ENCODE measurements around the gene ARF1. TPM values are rescaled to one million over a fixed set of nuclear protein-coding genes. Genes with fewer than 3 reads are reported as not detected.

Gene ARF1
- total RNA-seq, 1 donor from 2014 or later, result 404 TPM

DNA sequence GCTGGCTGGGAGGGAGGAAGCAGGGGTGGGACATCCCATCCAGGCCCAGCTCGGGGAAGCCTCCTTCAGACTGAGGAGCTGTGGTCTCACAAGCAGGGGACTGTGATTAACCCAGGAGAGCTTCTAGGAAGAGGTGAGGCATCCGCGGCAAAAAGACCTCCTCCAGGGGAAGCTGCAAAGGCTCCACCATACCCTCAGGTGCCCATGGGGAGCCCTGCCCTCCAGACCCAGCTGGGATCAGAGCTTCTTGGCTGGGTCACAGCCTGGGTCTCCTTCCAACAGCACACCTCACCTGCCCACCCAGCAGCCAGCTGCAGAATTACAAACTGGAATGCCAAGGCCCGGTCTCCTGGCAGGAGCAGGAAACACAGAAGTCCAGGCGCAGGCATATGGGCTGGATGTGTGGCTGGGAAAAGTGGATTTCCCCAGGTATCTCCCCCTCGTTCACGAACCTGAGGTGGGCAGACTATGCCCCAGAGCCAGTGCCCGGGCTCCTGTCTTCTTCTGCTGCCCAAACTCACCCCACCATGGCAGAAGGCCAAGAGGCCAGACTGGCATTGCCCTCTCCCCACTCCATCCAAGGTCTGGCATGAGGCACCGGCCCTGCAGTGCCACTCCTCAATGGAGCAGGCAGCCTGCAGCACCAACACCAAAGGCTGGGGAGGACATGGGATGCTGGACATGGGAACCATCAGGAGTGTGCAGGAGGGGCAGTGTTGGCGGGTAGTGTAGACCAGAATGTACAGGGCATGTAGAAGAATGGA lies 15.4 kb upstream of the ARF1 start:
- Mint-ChIP-seq H3K36me3 (ENCODE audit: low read depth) (no peaks in the 10 kb centered on the region), H3K27me3 (ENCODE audit: insufficient read depth) (peaks cover 5% of the 10 kb centered on the region), H3K27ac (no peak overlapping the region), H3K4me1 (ENCODE audit: low read depth) (no peaks in the 10 kb centered on the region), H3K9me3 (no peaks in the 10 kb centered on the region), H3K4me3 (no peak overlapping the region)
- intact Hi-C loops (cut with micrococcal nuclease), result no loop called here
- DNase-seq (ENCODE audit: low spot score), result no peak

- no peak overlapping the region for H3K27ac Mint-ChIP-seq
- peaks cover 5% of the 10 kb centered on the region for H3K27me3 Mint-ChIP-seq (ENCODE audit: insufficient read depth)
- H3K9me3 Mint-ChIP-seq, result no peaks in the 10 kb centered on the region
- H3K4me3 Mint-ChIP-seq, result no peak overlapping the region
- DNase-seq (ENCODE audit: low spot score), result no peak
- intact Hi-C loops (cut with micrococcal nuclease), result no loop called here
- H3K4me1 Mint-ChIP-seq (ENCODE audit: low read depth), result no peaks in the 10 kb centered on the region
- H3K36me3 Mint-ChIP-seq (ENCODE audit: low read depth), result no peaks in the 10 kb centered on the region
Observed at GRCh38 chr1:228068359-228068758, 14.1 kb upstream of the ARF1 start.

GRCh38 chr1:228070173-228070572 lies 12.3 kb upstream of the ARF1 start:
- H3K9me3 Mint-ChIP-seq, result no peaks in the 10 kb centered on the region
- peaks cover 5% of the 10 kb centered on the region for H3K27me3 Mint-ChIP-seq (ENCODE audit: insufficient read depth)
- H3K4me1 Mint-ChIP-seq (ENCODE audit: low read depth), result no peaks in the 10 kb centered on the region
- H3K4me3 Mint-ChIP-seq, result no peak overlapping the region
- H3K36me3 Mint-ChIP-seq (ENCODE audit: low read depth), result no peaks in the 10 kb centered on the region
- intact Hi-C loops (cut with micrococcal nuclease), result no loop called here
- H3K27ac Mint-ChIP-seq, result no peak overlapping the region
- DNase-seq (ENCODE audit: low spot score), result no peak

DNA sequence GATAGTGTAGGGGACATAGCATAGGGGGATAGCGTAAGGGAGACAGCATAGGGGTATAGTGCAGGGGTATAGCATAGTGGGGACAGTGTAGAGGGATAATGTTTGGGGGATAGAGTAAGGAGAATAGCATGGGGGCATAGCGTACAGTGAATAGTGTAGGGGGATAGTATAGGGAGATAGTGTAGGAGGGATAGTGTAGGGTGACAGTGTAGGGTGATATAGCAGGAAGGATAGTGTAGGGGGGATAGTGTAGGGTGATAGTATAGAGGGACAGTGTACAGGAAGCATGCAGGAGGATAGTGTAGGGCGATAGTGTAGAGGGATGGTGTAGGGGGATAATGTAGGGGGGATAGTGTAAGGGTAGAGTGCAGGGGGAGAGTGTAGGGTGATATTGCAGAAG lies 11.7 kb upstream of the ARF1 start:
- no peak overlapping the region for H3K4me3 Mint-ChIP-seq
- intact Hi-C loops (cut with micrococcal nuclease), result no loop called here
- no peak overlapping the region for H3K27ac Mint-ChIP-seq
- no peaks in the 10 kb centered on the region for H3K36me3 Mint-ChIP-seq (ENCODE audit: low read depth)
- no peak for DNase-seq (ENCODE audit: low spot score)
- H3K9me3 Mint-ChIP-seq, result no peaks in the 10 kb centered on the region
- peaks cover 2% of the 10 kb centered on the region for H3K27me3 Mint-ChIP-seq (ENCODE audit: insufficient read depth)
- no peaks in the 10 kb centered on the region for H3K4me1 Mint-ChIP-seq (ENCODE audit: low read depth)

DNA sequence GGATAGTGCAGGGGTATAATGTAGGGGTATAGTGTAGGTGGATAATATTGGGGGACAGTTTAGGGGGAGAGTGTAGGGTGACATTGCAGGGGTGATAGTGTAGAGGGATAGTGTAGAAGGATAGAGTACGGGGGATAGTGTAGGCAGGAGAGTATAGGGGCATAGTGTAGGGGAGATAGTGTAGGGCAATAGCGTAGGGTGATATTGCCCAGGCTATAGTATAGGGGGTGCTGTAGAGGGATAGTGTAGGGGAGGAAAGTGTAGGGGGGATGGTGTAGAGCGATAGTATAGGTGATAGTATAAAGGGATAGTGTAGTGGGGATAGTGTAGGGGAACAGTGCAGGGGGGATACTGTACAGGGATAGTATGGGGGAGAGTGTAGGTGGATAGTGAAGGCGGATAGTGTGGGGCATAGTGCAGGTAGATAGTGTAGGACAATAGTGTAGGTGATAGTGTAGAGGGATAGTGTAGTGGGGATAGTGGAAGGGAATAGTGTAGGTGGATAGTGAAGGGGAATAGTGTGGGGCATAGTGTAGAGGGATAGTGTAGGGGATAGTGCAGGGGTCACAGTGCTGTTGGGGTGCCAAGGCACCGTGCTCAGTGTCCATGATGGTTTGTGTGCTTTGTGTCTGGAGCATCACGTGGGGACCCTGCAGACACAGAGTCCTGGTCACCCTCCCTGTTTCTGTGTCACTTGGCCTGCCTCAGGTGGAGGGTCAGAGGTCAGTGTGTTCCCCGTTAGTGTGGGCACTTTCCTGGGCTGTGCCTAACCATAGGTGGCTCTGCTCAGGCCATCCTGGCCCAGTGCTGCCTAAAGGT lies 10.5 kb upstream of the ARF1 start:
- Mint-ChIP-seq H3K4me3 (no peak overlapping the region), H3K27ac (no peak overlapping the region), H3K4me1 (ENCODE audit: low read depth) (no peaks in the 10 kb centered on the region), H3K36me3 (ENCODE audit: low read depth) (no peaks in the 10 kb centered on the region), H3K27me3 (ENCODE audit: insufficient read depth) (no peaks in the 10 kb centered on the region), H3K9me3 (no peaks in the 10 kb centered on the region)
- DNase-seq (ENCODE audit: low spot score), result no peak
- intact Hi-C loops (cut with micrococcal nuclease), result no loop called here

DNA sequence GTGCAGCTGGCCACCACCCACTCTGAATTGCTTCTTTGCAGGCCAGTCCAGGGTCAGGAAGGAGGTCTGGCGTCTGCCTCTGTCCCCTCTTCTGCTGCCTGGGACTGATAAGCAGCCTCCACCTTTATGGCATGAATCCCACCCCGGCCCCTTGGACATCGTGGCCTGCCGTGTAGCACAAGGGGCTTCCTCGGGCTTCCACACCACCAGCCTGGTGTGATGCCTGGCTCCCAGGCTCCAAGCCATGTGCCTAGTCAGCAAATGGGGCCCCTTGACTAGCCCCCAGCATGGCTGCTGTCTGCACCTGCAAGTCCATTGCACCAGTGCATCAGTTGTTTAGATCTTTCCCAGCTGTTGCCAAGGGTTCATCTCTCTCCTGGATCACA lies 9.9 kb upstream of the ARF1 start:
- Mint-ChIP-seq H3K4me1 (ENCODE audit: low read depth) (no peaks in the 10 kb centered on the region), H3K36me3 (ENCODE audit: low read depth) (no peaks in the 10 kb centered on the region), H3K4me3 (no peak overlapping the region), H3K27me3 (ENCODE audit: insufficient read depth) (no peaks in the 10 kb centered on the region), H3K9me3 (no peaks in the 10 kb centered on the region), H3K27ac (no peak overlapping the region)
- no peak for DNase-seq (ENCODE audit: low spot score)
- intact Hi-C loops (cut with micrococcal nuclease), result no loop called here

DNA sequence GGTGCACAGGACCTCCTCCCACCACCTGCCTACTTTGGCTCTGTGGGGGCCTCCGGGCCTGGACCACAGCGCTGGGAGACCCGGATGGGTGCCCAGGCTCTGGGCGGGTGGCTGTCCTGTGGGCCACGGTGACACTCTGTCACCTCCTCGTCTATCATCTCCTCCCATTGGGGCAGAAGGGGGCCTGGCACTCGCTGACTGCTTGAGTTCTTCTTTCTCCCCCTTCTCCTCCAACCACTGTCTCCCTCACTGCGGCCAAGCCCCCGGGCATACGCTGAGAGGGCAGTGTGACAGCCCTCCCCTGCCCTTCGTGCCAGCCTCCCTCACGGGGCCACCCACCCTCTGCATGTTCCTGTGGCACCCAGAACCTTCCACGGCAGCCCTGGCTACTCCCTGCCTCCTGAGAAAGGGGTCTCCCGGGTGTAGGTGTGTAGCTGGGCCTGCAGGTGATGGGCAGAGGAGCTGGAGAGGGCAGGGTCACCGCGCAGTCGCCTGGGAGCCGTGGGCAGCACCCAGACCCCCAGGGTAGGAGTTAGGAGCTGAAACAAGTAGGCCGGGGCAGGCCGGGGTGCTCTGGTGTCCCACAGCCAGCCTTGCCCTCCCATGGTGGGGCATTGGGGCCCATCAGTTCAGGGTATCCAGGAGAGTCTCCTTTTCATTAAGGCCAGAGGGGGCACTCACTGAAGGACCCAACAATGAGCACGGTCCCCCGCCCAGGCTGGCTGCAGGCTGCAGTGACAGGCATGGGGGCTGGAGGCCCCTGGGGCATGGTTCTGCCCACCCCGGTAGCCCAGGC lies 9.2 kb upstream of the ARF1 start:
- H3K4me1 Mint-ChIP-seq (ENCODE audit: low read depth), result no peaks in the 10 kb centered on the region
- intact Hi-C loops (cut with micrococcal nuclease), result no loop called here
- no peak for DNase-seq (ENCODE audit: low spot score)
- no peaks in the 10 kb centered on the region for H3K36me3 Mint-ChIP-seq (ENCODE audit: low read depth)
- H3K4me3 Mint-ChIP-seq, result no peak overlapping the region
- no peaks in the 10 kb centered on the region for H3K9me3 Mint-ChIP-seq
- no peaks in the 10 kb centered on the region for H3K27me3 Mint-ChIP-seq (ENCODE audit: insufficient read depth)
- H3K27ac Mint-ChIP-seq, result no peak overlapping the region

DNA sequence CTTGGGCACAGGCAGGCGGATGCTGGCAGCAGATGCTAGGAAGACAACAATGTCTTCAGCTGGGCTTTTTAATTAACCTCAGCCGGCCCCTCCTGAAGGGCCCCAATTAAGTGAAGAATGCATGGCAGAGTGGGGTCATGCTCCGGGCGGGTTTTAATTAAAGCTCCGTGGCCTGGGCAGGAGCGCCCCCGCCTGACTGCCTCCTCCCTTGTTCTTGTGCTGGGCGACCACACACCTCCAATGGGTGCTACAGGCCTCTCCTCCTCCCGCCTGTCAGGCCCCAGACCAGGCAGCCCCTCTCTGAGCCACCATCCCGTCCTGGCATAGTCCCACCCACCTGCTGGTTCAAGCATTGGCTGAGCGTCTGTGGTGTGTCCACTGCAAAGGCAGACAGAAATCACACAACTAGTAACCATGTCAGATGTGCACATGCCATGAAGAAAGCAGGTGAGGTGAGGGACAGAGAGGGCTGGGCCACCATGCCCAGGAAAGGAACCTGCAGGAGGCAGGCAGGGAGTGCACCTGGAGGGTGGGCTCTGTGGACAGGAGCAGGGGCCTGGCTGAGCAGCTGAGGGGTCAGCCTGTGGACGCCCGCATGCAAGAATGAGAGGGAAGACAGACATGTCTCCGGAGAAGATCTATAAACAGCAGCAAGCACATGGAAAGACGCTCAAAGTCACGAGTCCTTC lies 8.5 kb upstream of the ARF1 start:
- DNase-seq (ENCODE audit: low spot score), result no peak
- H3K27me3 Mint-ChIP-seq (ENCODE audit: insufficient read depth), result no peaks in the 10 kb centered on the region
- H3K36me3 Mint-ChIP-seq (ENCODE audit: low read depth), result no peaks in the 10 kb centered on the region
- no peak overlapping the region for H3K27ac Mint-ChIP-seq
- intact Hi-C loops (cut with micrococcal nuclease), result no loop called here
- no peak overlapping the region for H3K4me3 Mint-ChIP-seq
- H3K9me3 Mint-ChIP-seq, result no peaks in the 10 kb centered on the region
- H3K4me1 Mint-ChIP-seq (ENCODE audit: low read depth), result no peaks in the 10 kb centered on the region

DNA sequence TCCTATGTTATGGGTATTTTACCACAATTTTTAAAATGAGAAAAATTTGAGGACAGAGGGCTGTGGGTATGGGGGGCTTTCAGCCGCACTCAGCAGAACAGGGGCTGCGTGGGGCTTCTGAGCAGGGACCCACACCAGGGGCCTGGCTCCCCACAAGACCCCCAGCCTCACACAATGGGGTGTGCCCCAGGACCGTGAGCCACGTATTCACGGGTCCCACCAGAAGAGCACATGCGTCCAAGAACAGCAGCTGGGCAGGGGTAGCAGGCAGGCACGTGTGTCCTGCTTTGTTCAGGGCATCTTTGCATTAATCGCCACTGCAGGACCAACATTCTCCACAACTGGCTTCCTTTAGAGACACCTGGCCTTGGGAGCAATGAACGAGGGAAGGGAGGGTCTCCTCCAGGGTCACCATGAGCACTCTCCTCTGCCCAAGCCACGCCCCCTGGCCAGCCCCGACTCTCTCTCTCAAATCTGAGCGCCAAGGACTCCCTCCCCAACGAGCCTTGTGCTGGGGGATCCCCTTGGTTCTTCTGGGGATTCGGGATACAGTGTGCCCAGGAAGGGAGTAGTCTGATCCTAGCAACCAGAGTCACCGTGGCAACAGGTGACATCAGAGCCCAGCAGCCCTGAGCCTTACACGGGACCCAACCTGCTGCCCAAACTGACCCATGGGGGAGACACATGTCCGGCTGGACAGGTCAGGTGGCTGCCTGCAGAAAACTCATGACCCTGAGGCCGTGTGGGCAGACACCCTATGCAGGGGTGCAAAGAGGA lies 7.4 kb upstream of the ARF1 start:
- no peak overlapping the region for H3K27ac Mint-ChIP-seq
- intact Hi-C loops (cut with micrococcal nuclease), result no loop called here
- H3K27me3 Mint-ChIP-seq (ENCODE audit: insufficient read depth), result no peaks in the 10 kb centered on the region
- H3K9me3 Mint-ChIP-seq, result no peaks in the 10 kb centered on the region
- no peak for DNase-seq (ENCODE audit: low spot score)
- no peaks in the 10 kb centered on the region for H3K4me1 Mint-ChIP-seq (ENCODE audit: low read depth)
- no peak overlapping the region for H3K4me3 Mint-ChIP-seq
- H3K36me3 Mint-ChIP-seq (ENCODE audit: low read depth), result peaks cover 1% of the 10 kb centered on the region

DNA sequence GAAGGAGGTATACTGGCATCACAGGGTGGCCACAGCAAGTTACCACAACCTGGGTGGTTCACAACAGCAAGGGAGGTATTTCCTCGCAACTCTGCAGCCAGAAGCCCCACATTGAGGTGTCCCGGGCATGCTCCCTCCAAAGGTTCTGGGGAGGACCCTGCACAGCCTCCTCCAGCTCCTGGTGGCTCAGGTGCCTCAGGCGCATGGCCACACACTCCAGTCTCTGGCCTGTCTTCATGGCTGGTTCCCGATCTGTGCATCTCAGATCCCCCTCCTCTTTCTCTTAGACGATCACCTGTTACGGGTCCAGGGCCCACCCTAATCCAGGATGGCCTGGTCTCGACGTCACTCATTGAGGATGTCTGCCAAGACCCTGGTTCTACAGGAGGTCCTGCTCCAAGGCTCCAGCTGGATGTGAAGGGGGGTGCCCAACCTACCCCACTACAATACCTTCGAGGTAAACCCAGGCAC lies 6.7 kb upstream of the ARF1 start:
- DNase-seq (ENCODE audit: low spot score), result no peak
- H3K27me3 Mint-ChIP-seq (ENCODE audit: insufficient read depth), result no peaks in the 10 kb centered on the region
- intact Hi-C loops (cut with micrococcal nuclease), result no loop called here

DNA sequence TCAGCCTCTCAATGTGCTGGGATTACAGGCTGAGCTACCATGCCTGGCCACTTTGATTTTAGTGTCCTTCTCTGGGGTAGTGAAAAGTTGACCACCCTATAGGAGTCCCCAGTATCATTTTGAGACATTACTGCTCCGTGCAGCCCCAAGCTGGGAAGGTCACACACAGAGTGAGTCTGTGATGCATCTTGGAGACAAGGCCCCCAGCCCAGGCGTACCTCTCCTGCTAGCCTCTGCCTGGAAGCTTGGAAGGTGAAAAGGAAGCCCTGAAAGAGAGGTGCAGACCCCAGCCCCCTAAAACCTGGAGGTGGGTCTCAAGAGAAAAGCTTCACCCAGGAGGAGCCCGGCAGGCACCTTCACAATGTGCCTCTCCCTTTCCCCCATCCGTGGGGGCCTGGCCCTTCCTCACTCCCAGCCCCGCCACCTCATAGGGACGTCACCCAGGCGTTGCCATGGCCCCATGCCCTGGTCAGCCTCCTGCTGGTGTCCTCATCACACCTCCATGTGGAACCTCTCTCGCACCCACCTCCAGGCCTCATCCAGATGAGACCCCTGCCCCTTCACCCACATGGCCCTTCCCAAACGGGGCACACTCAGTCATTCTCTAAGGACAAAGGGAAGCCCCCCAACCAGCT lies 5.6 kb upstream of the ARF1 start:
- intact Hi-C loops (cut with micrococcal nuclease), result no loop called here
- H3K4me3 Mint-ChIP-seq, result no peak overlapping the region
- no peaks in the 10 kb centered on the region for H3K9me3 Mint-ChIP-seq
- no peaks in the 10 kb centered on the region for H3K27me3 Mint-ChIP-seq (ENCODE audit: insufficient read depth)
- H3K27ac Mint-ChIP-seq, result no peak overlapping the region
- peaks cover 4% of the 10 kb centered on the region for H3K4me1 Mint-ChIP-seq (ENCODE audit: low read depth)
- DNase-seq (ENCODE audit: low spot score), result no peak
- peaks cover 5% of the 10 kb centered on the region for H3K36me3 Mint-ChIP-seq (ENCODE audit: low read depth)

More for the DNA sequence above, 6.7 kb upstream of the ARF1 start:
- Mint-ChIP-seq H3K27ac (no peak overlapping the region), H3K9me3 (no peaks in the 10 kb centered on the region), H3K4me1 (ENCODE audit: low read depth) (no peaks in the 10 kb centered on the region), H3K36me3 (ENCODE audit: low read depth) (peaks cover 1% of the 10 kb centered on the region), H3K4me3 (no peak overlapping the region)
